Esophagus squamous epithelium (tissue), 5 donors: ENCODE measurements around the gene CEP170. TPM values are rescaled to one million over a fixed set of nuclear protein-coding genes. Genes with fewer than 3 reads are reported as not detected.

ENCODE experiments used
- DNase-seq: peaks from one replicate; lab custom pipeline; 2025; lab: John Stamatoyannopoulos, UW
- H3K27ac ChIP-seq, 4 donors: fragments of 200-600 bp; sonication (generic); one replicate each; pipeline ENCODE4 v1.5.1; 2016 to 2019; ENCODE audit warnings: mild to moderate bottlenecking in 1 of 4
- H3K27me3 ChIP-seq, 4 donors: fragments of 200-600 bp; sonication (generic); 1 replicate in 3 of 4; 2 replicates in 1 of 4; pipeline versions ENCODE4 v1.5.1 to v1.6.0; 2017 to 2021; ENCODE audit warnings: antibody characterized with exemption in 1 of 4
- H3K36me3 ChIP-seq, 3 donors: fragments of 200-600 bp; sonication (generic); one replicate each; pipeline ENCODE4 v1.5.1; 2016 to 2019
- H3K4me1 ChIP-seq, 3 donors: fragments of 200-600 bp; sonication (generic); one replicate each; pipeline ENCODE4 v1.5.1; 2017 to 2019
- H3K4me3 ChIP-seq, 4 donors: fragments of 200-600 bp; sonication (generic); 1 replicate in 3 of 4; 2 replicates in 1 of 4; pipeline ENCODE4 v1.5.1; 2016 to 2019; ENCODE audit warnings: mild to moderate bottlenecking in 2 of 4, moderate library complexity in 1 of 4
- H3K9me3 ChIP-seq, 3 donors: fragments of 200-600 bp; sonication (generic); one replicate each; pipeline ENCODE4 v1.5.1; 2016 to 2019
- CTCF ChIP-seq, 6 experiments: fragments of 450-650 bp in 4 of 6; fragments of 200-600 bp in 2 of 6; sonication (generic) in 2 of 6; IDR thresholded peaks; one replicate each; pipeline ENCODE4 v1.5.1; 2016 to 2019; ENCODE audit warnings: antibody characterized with exemption in 6 of 6, mild to moderate bottlenecking in 4 of 6, moderate library complexity in 4 of 6
- POLR2A ChIP-seq, 4 donors: fragments of 450-650 bp; IDR thresholded peaks; one replicate each; pipeline ENCODE4 v1.6.1; 2017; ENCODE audit warnings: antibody characterized with exemption in 4 of 4, mild to moderate bottlenecking in 4 of 4, moderate library complexity in 3 of 4
- WGBS, 2 donors: methylation state at CpG; one replicate each; pipeline ENCODE4 v1.1.5; 2018; 5-methylcytosine and 5-hydroxymethylcytosine counted together
- intact Hi-C: fragments of 100-400 bp; cut with DNase I; formaldehyde crosslinking; loops from one replicate; pipeline ENCODE4 v1.15.0; 2022
- total RNA-seq, 4 donors: library from RNA; depleted of rRNA; stranded (reverse); fragments of >200 nt; gene quantifications; one replicate each; pipeline ENCODE4 v1.1.0, GENCODE V29; 2016
- donor health status: DM: yes; HTN: yes; CAD: no.

The CEP170 gene
- total RNA-seq, 4 donors from 2014 or later: 10.4 to 19.5 (median 11.4) TPM

- Histone ChIP-seq H3K36me3 (peaks cover 0 to under 1% (median 0%) of the 10 kb centered on the region in 3 donors), H3K27ac (peak overlapping the region in 2 of 4 donors; percentile 44 to 62), H3K4me3 (no peak overlapping the region), H3K27me3 (no peaks in the 10 kb centered on the region), H3K4me1 (peaks cover 0 to 53% (median 14%) of the 10 kb centered on the region in 3 donors), H3K9me3 (no peaks in the 10 kb centered on the region)
- 51 to 60% methylated on average over 2 of the region's 2 CpGs for WGBS, 2 donors
- no peak for DNase-seq
- intact Hi-C loops: no loop called here
- no peak for TF ChIP-seq POLR2A (IDR thresholded peaks at IDR 0.05)
- no peak for TF ChIP-seq CTCF (IDR thresholded peaks at IDR 0.05)
Observed at GRCh38 chr1:243264717-243265116, 9.6 kb upstream of the CEP170 start.

DNA sequence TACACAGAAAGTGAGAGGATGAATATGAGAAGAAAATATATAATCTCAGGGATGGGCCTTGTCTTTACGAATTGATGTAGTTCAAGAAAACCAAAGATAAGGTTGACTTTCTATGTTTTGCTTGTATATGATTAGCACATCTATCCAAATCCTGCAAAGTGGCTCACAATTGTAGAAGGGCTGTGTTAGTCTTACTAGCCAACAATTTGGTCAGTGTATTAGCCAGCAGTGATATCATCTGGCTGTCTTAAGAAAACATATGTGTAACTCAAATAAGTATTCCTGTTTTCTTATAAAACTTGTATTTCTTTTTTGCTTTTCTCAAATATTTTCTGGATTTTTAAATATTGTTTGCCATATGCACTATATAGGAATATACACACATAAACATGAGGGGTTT, 6.3 kb upstream of the CEP170 start:
- 88 to 95% methylated on average over 1 of the region's 1 CpG for WGBS, 2 donors
- no peaks in the 10 kb centered on the region for H3K36me3 ChIP-seq
- peaks cover 8 to 61% (median 16%) of the 10 kb centered on the region in 3 donors for H3K4me1 ChIP-seq
- intact Hi-C loops: no loop called here
- H3K27me3 ChIP-seq: no peaks in the 10 kb centered on the region
- TF ChIP-seq CTCF (IDR thresholded peaks at IDR 0.05) (no peak), POLR2A (IDR thresholded peaks at IDR 0.05) (no peak)
- H3K27ac ChIP-seq: no peak overlapping the region
- no peak overlapping the region for H3K4me3 ChIP-seq
- DNase-seq: no peak
- no peaks in the 10 kb centered on the region for H3K9me3 ChIP-seq

- Histone ChIP-seq H3K27ac (no peak overlapping the region), H3K27me3 (no peaks in the 10 kb centered on the region), H3K4me1 (peaks cover 8 to 59% (median 16%) of the 10 kb centered on the region in 3 donors), H3K9me3 (no peaks in the 10 kb centered on the region), H3K4me3 (no peak overlapping the region), H3K36me3 (no peaks in the 10 kb centered on the region)
- TF ChIP-seq CTCF (IDR thresholded peaks at IDR 0.05) (no peak), POLR2A (IDR thresholded peaks at IDR 0.05) (no peak)
- DNase-seq: no peak
- intact Hi-C loops: no loop called here
- WGBS, 2 donors: 40 to 41% methylated on average over 4 of the region's 4 CpGs
Observed at GRCh38 chr1:243260221-243260880, 5.3 kb upstream of the CEP170 start.

- Histone ChIP-seq H3K27me3 (no peaks in the 10 kb centered on the region), H3K4me1 (peaks cover 8 to 54% (median 12%) of the 10 kb centered on the region in 3 donors), H3K36me3 (no peaks in the 10 kb centered on the region), H3K4me3 (no peak overlapping the region), H3K9me3 (no peaks in the 10 kb centered on the region), H3K27ac (no peak overlapping the region)
- intact Hi-C loops: no loop called here
- WGBS, 2 donors: 93 to 96% methylated on average over 7 of the region's 7 CpGs
- DNase-seq: no peak
- TF ChIP-seq POLR2A (IDR thresholded peaks at IDR 0.05): no peak
- TF ChIP-seq CTCF (IDR thresholded peaks at IDR 0.05): no peak
Observed at GRCh38 chr1:243258731-243259130, 3.6 kb upstream of the CEP170 start.

- Histone ChIP-seq H3K4me1 (peaks cover 8 to 62% (median 12%) of the 10 kb centered on the region in 3 donors), H3K4me3 (peak overlapping the region in 1 of 4 donors; percentile 90), H3K9me3 (no peaks in the 10 kb centered on the region), H3K36me3 (no peaks in the 10 kb centered on the region), H3K27ac (peak overlapping the region in 1 of 4 donors; percentile 98), H3K27me3 (no peaks in the 10 kb centered on the region)
- TF ChIP-seq POLR2A (IDR thresholded peaks at IDR 0.05) (no peak), CTCF (IDR thresholded peaks at IDR 0.05) (no peak)
- intact Hi-C loops: no loop called here
- DNase-seq: no peak
- WGBS, 2 donors: 75 to 92% methylated on average over 1 of the region's 1 CpG
Observed at GRCh38 chr1:243257189-243257588, 2.1 kb upstream of the CEP170 start.
